IMR-90 (cell line): ENCODE measurements around the gene RHOC. TPM values are rescaled to one million over a fixed set of nuclear protein-coding genes. Genes with fewer than 3 reads are reported as not detected.

Source experiments
- ATAC-seq: fragments of 200-7000 bp; cut with Tn5 transposase; 2 replicates; pipeline ENCODE4 v1.9.1; 2020; ENCODE audit warnings: low read depth, mild to moderate bottlenecking, moderate library complexity
- BruUV-seq: library from RNA; stranded (reverse); fragments of 400-500 nt; replicated peaks from 2 replicates; lab custom pipeline; 2021; lab: Mats Ljungman, UMichigan
- CTCF ChIA-PET: fragments of 300-600 bp; formaldehyde crosslinking; extraction: SDS; loops from one replicate; lab custom pipeline; 2021; ENCODE audit warnings: antibody characterized with exemption; lab: Yijun Ruan, JAX
- POLR2A ChIA-PET: fragments of 300-600 bp; sonication (Branson Sonifier 250); formaldehyde crosslinking; loops from one replicate; lab custom pipeline; 2022; ENCODE audit warnings: antibody characterized with exemption; ENCODE audit not compliant: unreplicated experiment; lab: Charles Lee
- DNase-seq: peaks from one replicate; pipeline ENCODE4 v3.0.0; 2013
- H2AFZ ChIP-seq: replicated peaks from 2 replicates; pipeline ENCODE3; 2013; ENCODE audit warnings: low read length, mild to moderate bottlenecking; ENCODE audit not compliant: poor library complexity
- H2AK5ac ChIP-seq: 2 replicates; pipeline ENCODE4 v1.6.1; 2013; ENCODE audit warnings: low read depth, low read length, inconsistent platforms
- H2AK9ac ChIP-seq: replicated peaks from 2 replicates; pipeline ENCODE3; 2013; ENCODE audit warnings: mild to moderate bottlenecking, low read depth, low read length, moderate library complexity; ENCODE audit not compliant: poor library complexity
- H2BK120ac ChIP-seq: 2 replicates; pipeline ENCODE4 v1.6.1; 2013; ENCODE audit warnings: low read depth, low read length, inconsistent platforms
- H2BK15ac ChIP-seq: 3 replicates; pipeline ENCODE4 v1.6.1; 2013; ENCODE audit warnings: low read depth, low read length, inconsistent platforms
- H2BK20ac ChIP-seq: 2 replicates; pipeline ENCODE4 v1.6.1; 2013; ENCODE audit warnings: low read depth, mild to moderate bottlenecking, inconsistent platforms, low read length, moderate library complexity
- H2BK5ac ChIP-seq: 2 replicates; pipeline ENCODE4 v1.6.1; 2013; ENCODE audit warnings: mild to moderate bottlenecking, low read depth, low read length, inconsistent platforms; ENCODE audit not compliant: poor library complexity, severe bottlenecking
- H3K14ac ChIP-seq: replicated peaks from 2 replicates; pipeline ENCODE4 v1.6.1; 2013; ENCODE audit warnings: low read depth, low read length, inconsistent platforms
- H3K18ac ChIP-seq: 2 replicates; pipeline ENCODE4 v1.6.1; 2013; ENCODE audit warnings: low read depth, low read length, control low read depth
- H3K23ac ChIP-seq: 2 replicates; pipeline ENCODE4 v1.6.1; 2013; ENCODE audit warnings: low read depth, low read length, inconsistent platforms
- H3K27ac ChIP-seq: 2 replicates; pipeline ENCODE4 v1.5.1; 2013; ENCODE audit warnings: mild to moderate bottlenecking, control low read depth, low read length; ENCODE audit not compliant: insufficient read depth
- H3K27me3 ChIP-seq: 2 replicates; pipeline ENCODE4 v1.6.1; 2013; ENCODE audit warnings: low read length; ENCODE audit not compliant: control insufficient read depth, insufficient read depth
- H3K36me3 ChIP-seq: 2 replicates; pipeline ENCODE4 v1.6.1; 2013; ENCODE audit warnings: low read length, mixed read lengths; ENCODE audit not compliant: control insufficient read depth, insufficient read depth
- H3K4ac ChIP-seq: 2 replicates; pipeline ENCODE4 v1.6.1; 2013; ENCODE audit warnings: low read depth, low read length, inconsistent platforms
- H3K4me1 ChIP-seq: 2 replicates; pipeline ENCODE4 v1.6.1; 2013; ENCODE audit warnings: low read length, mixed read lengths; ENCODE audit not compliant: control insufficient read depth, insufficient read depth
- H3K4me2 ChIP-seq: 2 replicates; pipeline ENCODE4 v1.6.1; 2013; ENCODE audit warnings: low read depth, mild to moderate bottlenecking, control low read depth, low read length, moderate library complexity
- H3K4me3 ChIP-seq: 2 replicates; pipeline ENCODE4 v1.5.1; 2013; ENCODE audit warnings: low read depth, mild to moderate bottlenecking, control low read depth, low read length, moderate library complexity; ENCODE audit not compliant: insufficient read depth
- H3K56ac ChIP-seq: 2 replicates; pipeline ENCODE4 v1.6.1; 2013; ENCODE audit warnings: low read length, inconsistent platforms; ENCODE audit not compliant: insufficient read depth; ENCODE audit errors: extremely low read depth
- H3K79me1 ChIP-seq, 2 experiments: 2 replicates each; pipeline ENCODE4 v1.6.1; 2013; ENCODE audit warnings: low read length in 2 of 2, inconsistent platforms in 1 of 2, low read depth in 1 of 2
- H3K9ac ChIP-seq: 2 replicates; pipeline ENCODE4 v1.6.1; 2013; ENCODE audit warnings: low read depth, low read length, control low read depth
- H3K9me1 ChIP-seq: 2 replicates; pipeline ENCODE4 v1.6.1; 2013; ENCODE audit warnings: low read length, inconsistent platforms; ENCODE audit not compliant: insufficient read depth
- H3K9me3 ChIP-seq: 2 replicates; pipeline ENCODE4 v1.6.1; 2013; ENCODE audit warnings: low read length; ENCODE audit not compliant: control insufficient read depth, insufficient read depth
- H4K20me1 ChIP-seq: 2 replicates; pipeline ENCODE4 v1.6.1; 2013; ENCODE audit warnings: low read length, inconsistent platforms; ENCODE audit not compliant: insufficient read depth
- H4K5ac ChIP-seq: 2 replicates; pipeline ENCODE4 v1.6.1; 2013; ENCODE audit warnings: mild to moderate bottlenecking, low read depth, low read length, control low read depth
- H4K8ac ChIP-seq, 2 experiments: 2 replicates each; pipeline ENCODE4 v1.6.1; 2013; ENCODE audit warnings: low read depth in 2 of 2, low read length in 2 of 2, control low read depth in 1 of 2, inconsistent platforms in 1 of 2
- H4K91ac ChIP-seq: 2 replicates; pipeline ENCODE4 v1.6.1; 2013; ENCODE audit warnings: low read depth, low read length, inconsistent platforms; ENCODE audit not compliant: insufficient read depth
- BHLHE40 ChIP-seq: fragments of 150-350 bp; IDR thresholded peaks from 2 replicates; pipeline ENCODE4 v1.6.1; 2016; ENCODE audit warnings: mild to moderate bottlenecking, low read depth, low read length
- CHD1 ChIP-seq: IDR thresholded peaks from 2 replicates; pipeline ENCODE4 v1.6.1; 2012; ENCODE audit warnings: low read depth, low read length, improper control_type of control experiment
- CTCF ChIP-seq: conservative IDR thresholded peaks from 2 replicates; pipeline ENCODE4 v1.5.1; 2012; ENCODE audit warnings: mild to moderate bottlenecking, low read depth, low read length, improper control_type of control experiment
- MAFK ChIP-seq: IDR thresholded peaks from 2 replicates; pipeline ENCODE4 v1.6.1; 2012; ENCODE audit warnings: low read depth, low read length, improper control_type of control experiment
- MAZ ChIP-seq: IDR thresholded peaks from 2 replicates; pipeline ENCODE4 v1.6.1; 2012; ENCODE audit warnings: low read depth, mild to moderate bottlenecking, low read length, improper control_type of control experiment, moderate library complexity, borderline replicate concordance
- NFE2L2 ChIP-seq: fragments of 150-350 bp; IDR thresholded peaks from 2 replicates; pipeline ENCODE4 v1.6.1; 2016; ENCODE audit warnings: low read depth, mild to moderate bottlenecking, low read length
- RAD21 ChIP-seq: IDR thresholded peaks from 2 replicates; pipeline ENCODE4 v1.6.1; 2012; ENCODE audit warnings: low read length, improper control_type of control experiment
- RCOR1 ChIP-seq: IDR thresholded peaks from 2 replicates; pipeline ENCODE4 v1.6.1; 2012; ENCODE audit warnings: mild to moderate bottlenecking, low read length, improper control_type of control experiment; ENCODE audit not compliant: insufficient replicate concordance
- RFX5 ChIP-seq: IDR thresholded peaks from 2 replicates; pipeline ENCODE4 v1.8.0; 2012; ENCODE audit warnings: low read depth, mild to moderate bottlenecking, low read length, moderate library complexity
- SMC3 ChIP-seq: fragments of 150-350 bp; IDR thresholded peaks from 2 replicates; pipeline ENCODE4 v1.6.1; 2016; ENCODE audit warnings: low read depth, mild to moderate bottlenecking, antibody characterized with exemption, low read length, moderate library complexity
- WGBS, 2 experiments: methylation state at CpG; one replicate each; pipeline versions ENCODE4 v1.1.5 to v1.1.7; 2013; ENCODE audit warnings: missing lambda C conversion rate in 2 of 2; ENCODE audit not compliant: insufficient read length in 1 of 2; ENCODE audit errors: extremely low coverage in 2 of 2; 5-methylcytosine and 5-hydroxymethylcytosine counted together
- dilution Hi-C: fragments of 300-500 bp; cut with HindIII; formaldehyde crosslinking; loops from one replicate; pipeline ENCODE4 v1.14.3; 2018; ENCODE audit warnings: low sequenced_read_pairs; ENCODE audit not compliant: unreplicated experiment
- in situ Hi-C: fragments of 300-500 bp; cut with MboI; formaldehyde crosslinking; loops from 3 replicates; pipeline ENCODE4 v1.14.3; 2019; ENCODE audit warnings: low sequenced_read_pairs, inconsistent platforms, mixed read lengths
- intact Hi-C: fragments of 100-400 bp; cut with micrococcal nuclease; formaldehyde crosslinking; loops from 2 replicates; pipeline ENCODE4 v1.10.0; 2022
- polyA plus RNA-seq, 3 experiments: library from polyadenylated mRNA; depleted of rRNA; stranded (reverse); fragments of >200 nt; gene quantifications; 2 replicates each; pipeline ENCODE4 v1.2.3, GENCODE V29; 2012; ENCODE audit warnings: low replicate concordance in 1 of 3
- total RNA-seq: library from RNA; depleted of rRNA; stranded (reverse); fragments of >200 nt; gene quantifications from 2 replicates; pipeline ENCODE4 v1.2.3, GENCODE V29; 2012
- TF ChIP-seq, protein P1 (sequence below): fragments of 150-350 bp; IDR thresholded peaks from 2 replicates; pipeline ENCODE4 v1.6.1; 2016; ENCODE audit warnings: low read depth, mild to moderate bottlenecking, low read length, moderate library complexity, borderline replicate concordance

Gene RHOC
- total and polyA plus RNA-seq, 2 of the 4 experiments (the other 2 are of a cell fraction), result 764 to 839 TPM

DNA sequence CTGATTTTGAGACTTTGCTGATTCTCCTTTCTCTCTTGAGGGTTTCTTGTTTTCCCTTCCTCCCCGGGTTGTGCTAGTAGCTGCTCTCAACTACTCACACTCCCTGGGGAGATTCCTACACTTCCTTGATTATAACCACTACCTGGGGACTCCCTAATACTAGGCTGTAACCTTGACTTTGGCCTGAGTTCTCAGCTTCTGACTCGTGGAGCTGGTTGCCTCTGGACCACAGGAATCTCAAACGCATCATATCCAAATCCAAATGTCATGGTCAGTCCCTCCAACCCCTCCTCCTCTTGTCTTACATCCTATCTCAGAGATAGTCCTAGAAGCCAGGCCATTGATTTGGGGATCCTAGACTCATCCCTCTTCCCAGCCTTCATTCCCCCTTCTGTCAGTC lies 20.5 kb downstream of the RHOC start:
- in situ Hi-C loops (no loop called here), intact Hi-C loops (no loop called here), dilution Hi-C loops (no loop called here)
- H2AK9ac ChIP-seq, result no peak overlapping the region
- H2BK120ac ChIP-seq, result no peak overlapping the region
- DNase-seq (peak; percentile 34), ATAC-seq (no peak)
- peaks cover 13% of the 10 kb centered on the region for H3K36me3 ChIP-seq
- H4K8ac ChIP-seq, result no peak overlapping the region
- no peak overlapping the region for H3K23ac ChIP-seq
- H2BK20ac ChIP-seq, result no peak overlapping the region
- no peaks in the 10 kb centered on the region for H3K9me3 ChIP-seq
- no peak overlapping the region for H2AK5ac ChIP-seq
- peaks cover 22 to 66% of the 10 kb centered on the region in 2 experiments for H3K79me1 ChIP-seq
- WGBS, 2 experiments, result 50% methylated on average over 2 of the region's 3 CpGs; no CpG with 5 or more reads in 1 of the 2 experiments
- H3K9ac ChIP-seq, result no peak overlapping the region
- ChIA-PET POLR2A (no interaction called here), CTCF (no interaction called here)
- TF ChIP-seq, protein P1, sequence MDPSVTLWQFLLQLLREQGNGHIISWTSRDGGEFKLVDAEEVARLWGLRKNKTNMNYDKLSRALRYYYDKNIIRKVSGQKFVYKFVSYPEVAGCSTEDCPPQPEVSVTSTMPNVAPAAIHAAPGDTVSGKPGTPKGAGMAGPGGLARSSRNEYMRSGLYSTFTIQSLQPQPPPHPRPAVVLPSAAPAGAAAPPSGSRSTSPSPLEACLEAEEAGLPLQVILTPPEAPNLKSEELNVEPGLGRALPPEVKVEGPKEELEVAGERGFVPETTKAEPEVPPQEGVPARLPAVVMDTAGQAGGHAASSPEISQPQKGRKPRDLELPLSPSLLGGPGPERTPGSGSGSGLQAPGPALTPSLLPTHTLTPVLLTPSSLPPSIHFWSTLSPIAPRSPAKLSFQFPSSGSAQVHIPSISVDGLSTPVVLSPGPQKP, result no peak
- TF ChIP-seq SMC3, result no peak
- TF ChIP-seq MAFK, result no peak
- TF ChIP-seq NFE2L2, result no peak
- no peak for TF ChIP-seq CTCF
- no peak for TF ChIP-seq BHLHE40
- no peak for TF ChIP-seq RAD21
- TF ChIP-seq CHD1, result no peak
- no peak for TF ChIP-seq RFX5
- TF ChIP-seq RCOR1, result no peak
- TF ChIP-seq MAZ, result no peak
- H2AFZ ChIP-seq, result no peak overlapping the region
- BruUV-seq, result no TSS peak
- H3K27ac ChIP-seq, result no peak overlapping the region
- H3K4me2 ChIP-seq, result no peak overlapping the region
- H3K4me1 ChIP-seq, result peaks cover 4% of the 10 kb centered on the region
- H3K9me1 ChIP-seq, result peaks cover 21% of the 10 kb centered on the region
- no peak overlapping the region for H4K91ac ChIP-seq
- no peak overlapping the region for H3K18ac ChIP-seq
- no peak overlapping the region for H3K4ac ChIP-seq
- no peak overlapping the region for H4K5ac ChIP-seq
- 0 out of 2 replicates have a peak overlapping the region, but pooled peaks have one; percentile 19 for H3K14ac ChIP-seq
- no peak overlapping the region for H3K4me3 ChIP-seq
- no peak overlapping the region for H2BK5ac ChIP-seq
- no peak overlapping the region for H2BK15ac ChIP-seq
- H3K27me3 ChIP-seq, result no peaks in the 10 kb centered on the region
- H3K56ac ChIP-seq, result no peak overlapping the region
- peaks cover 15% of the 10 kb centered on the region; the same call in 1 of the 2 replicates for H4K20me1 ChIP-seq
